GM18508 (cell line): ENCODE results near the gene NFKB1.
A peak's percentile ranks its signal among the peaks of the same experiment; 100 is the strongest.
"Not testable (repeated sequence)": the region's sequence is repeated elsewhere in the genome, so short reads cannot be mapped to it uniquely, and the experiment has no call there.

Source experiments
- ATAC-seq: cut with Tn5 transposase; IDR thresholded peaks from one replicate; pipeline ENCODE4 v1.9.1; 2021; ENCODE audit warnings: moderate number of reproducible peaks; ENCODE audit not compliant: insufficient read depth, unreplicated experiment

The NFKB1 gene

GRCh38 chr4:102500696-102501446 is at the start of gene NFKB1:
TSS of gene NFKB1 (plus strand) at chr4:102501359. CDS start at chr4:102525519, 24,160 bp downstream.
- peak; percentile 51 for ATAC-seq

- ATAC-seq: no peak
Observed at GRCh38 chr4:102452854-102453253, 48.3 kb upstream of the NFKB1 start.

GRCh38 chr4:102453827-102454226 is 47.3 kb upstream of the NFKB1 start:
- ATAC-seq: no peak

GRCh38 chr4:102454268-102454667 is 46.9 kb upstream of the NFKB1 start:
- ATAC-seq: no peak

- no peak for ATAC-seq
Observed at GRCh38 chr4:102454981-102455685, 46.0 kb upstream of the NFKB1 start.

- ATAC-seq: no peak
Observed at GRCh38 chr4:102455750-102456149, 45.4 kb upstream of the NFKB1 start.

- no peak for ATAC-seq
Observed at GRCh38 chr4:102466298-102466697, 34.9 kb upstream of the NFKB1 start.

GRCh38 chr4:102469806-102470205 is 31.4 kb upstream of the NFKB1 start:
- ATAC-seq: no peak

- ATAC-seq: no peak
Observed at GRCh38 chr4:102472441-102473013, 28.6 kb upstream of the NFKB1 start.

GRCh38 chr4:102473476-102473875 is 27.7 kb upstream of the NFKB1 start:
- ATAC-seq: no peak

- no peak for ATAC-seq
Observed at GRCh38 chr4:102474736-102475504, 26.2 kb upstream of the NFKB1 start.

GRCh38 chr4:102477657-102478056 is 23.5 kb upstream of the NFKB1 start:
- ATAC-seq: no peak

- no peak for ATAC-seq
Observed at GRCh38 chr4:102478186-102478585, 23.0 kb upstream of the NFKB1 start.

GRCh38 chr4:102479832-102480231 is 21.3 kb upstream of the NFKB1 start:
- ATAC-seq: not testable (repeated sequence)

- ATAC-seq: no peak
Observed at GRCh38 chr4:102483120-102483519, 18.0 kb upstream of the NFKB1 start.

GRCh38 chr4:102483990-102484692 is 17.0 kb upstream of the NFKB1 start:
- not testable (repeated sequence) for ATAC-seq

- no peak for ATAC-seq
Observed at GRCh38 chr4:102492531-102493241, 8.5 kb upstream of the NFKB1 start.

GRCh38 chr4:102493257-102493656 is 7.9 kb upstream of the NFKB1 start:
- no peak for ATAC-seq

GRCh38 chr4:102493794-102494193 is 7.4 kb upstream of the NFKB1 start:
- no peak for ATAC-seq
